ENCODE results near the gene RBM45.

Gene RBM45

GRCh38 chr2:178123163-178123562 is 10.9 kb downstream of the RBM45 start:
- TF ChIP-seq SIN3A (IDR thresholded peaks at IDR 0.05; ENCODE audit: borderline replicate concordance, insufficient read depth, low read length) (no peak), FOXP2 (optimal IDR thresholded peaks at IDR 0.05; ENCODE audit: borderline replicate concordance, extremely low read depth, extremely low read length, insufficient read depth) (no peak), POLR2AphosphoS5 (IDR thresholded peaks at IDR 0.05; ENCODE audit: low read depth, low read length) (no peak), TAF1 (IDR thresholded peaks at IDR 0.05; ENCODE audit: borderline replicate concordance, insufficient read depth, low read length) (no peak), REST (IDR thresholded peaks at IDR 0.05; ENCODE audit: insufficient read depth in 1 of 2, low read depth in 2 of 2, low read length in 2 of 2) (no peak)

- no peak for TF ChIP-seq REST (IDR thresholded peaks at IDR 0.05; ENCODE audit: insufficient read depth in 1 of 2, low read depth in 2 of 2, low read length in 2 of 2)
- no peak for TF ChIP-seq TAF1 (IDR thresholded peaks at IDR 0.05; ENCODE audit: borderline replicate concordance, insufficient read depth, low read length)
- TF ChIP-seq FOXP2 (optimal IDR thresholded peaks at IDR 0.05; ENCODE audit: borderline replicate concordance, extremely low read depth, extremely low read length, insufficient read depth): no peak
Observed at GRCh38 chr2:178125125-178125524, 12.9 kb downstream of the RBM45 start.

GRCh38 chr2:178125862-178126261 is 13.6 kb downstream of the RBM45 start:
- no peak for TF ChIP-seq POLR2AphosphoS5 (IDR thresholded peaks at IDR 0.05; ENCODE audit: low read depth, low read length)
- TF ChIP-seq TAF1 (IDR thresholded peaks at IDR 0.05; ENCODE audit: borderline replicate concordance, insufficient read depth, low read length): no peak
- TF ChIP-seq FOXP2 (optimal IDR thresholded peaks at IDR 0.05; ENCODE audit: borderline replicate concordance, extremely low read depth, extremely low read length, insufficient read depth): no peak
- TF ChIP-seq SIN3A (IDR thresholded peaks at IDR 0.05; ENCODE audit: borderline replicate concordance, insufficient read depth, low read length): no peak
- TF ChIP-seq REST (IDR thresholded peaks at IDR 0.05; ENCODE audit: insufficient read depth in 1 of 2, low read depth in 2 of 2, low read length in 2 of 2): no peak

- TF ChIP-seq TAF1 (IDR thresholded peaks at IDR 0.05; ENCODE audit: borderline replicate concordance, insufficient read depth, low read length) (no peak), POLR2AphosphoS5 (IDR thresholded peaks at IDR 0.05; ENCODE audit: low read depth, low read length) (no peak), FOXP2 (optimal IDR thresholded peaks at IDR 0.05; ENCODE audit: borderline replicate concordance, extremely low read depth, extremely low read length, insufficient read depth) (no peak), REST (IDR thresholded peaks at IDR 0.05; ENCODE audit: insufficient read depth in 1 of 2, low read depth in 2 of 2, low read length in 2 of 2) (no peak), SIN3A (IDR thresholded peaks at IDR 0.05; ENCODE audit: borderline replicate concordance, insufficient read depth, low read length) (no peak)
Observed at GRCh38 chr2:178128836-178129630, 16.8 kb downstream of the RBM45 start.

All from PFSK-1 (cell line).